Motor neuron (in vitro differentiated cells): ENCODE data around the gene OR52H1. TPM values are rescaled to one million over a fixed set of nuclear protein-coding genes. Genes with fewer than 3 reads are reported as not detected.

ENCODE experiments used
- ATAC-seq, 8 experiments: fragments of 200-7000 bp; cut with Tn5 transposase; replicated peaks in 6 of 8; 2 replicates each; pipeline ENCODE4 v1.8.0; 2021; ENCODE audit warnings: mild to moderate bottlenecking in 8 of 8, moderate library complexity in 8 of 8
- H3K27ac ChIP-seq, 2 donors: fragments of 250-450 bp; sonication (Bioruptor Pico); 2 replicates each; pipeline ENCODE4 v1.9.0; 2021; ENCODE audit warnings: antibody characterized with exemption in 2 of 2, mild to moderate bottlenecking in 2 of 2, moderate library complexity in 1 of 2
- H3K4me1 ChIP-seq, 2 donors: fragments of 250-450 bp; sonication (Bioruptor Pico); replicated peaks in 1 of 2; 2 replicates each; pipeline ENCODE4 v1.6.1; 2021; ENCODE audit warnings: antibody characterized with exemption in 2 of 2, mild to moderate bottlenecking in 2 of 2, moderate library complexity in 1 of 2
- H3K4me3 ChIP-seq, 5 donors: fragments of 250-450 bp; sonication (Bioruptor Pico); 2 replicates each; pipeline ENCODE4 v1.9.0; 2021; ENCODE audit warnings: antibody characterized with exemption in 5 of 5, mild to moderate bottlenecking in 5 of 5, moderate library complexity in 4 of 5
- WGBS, 10 experiments: fragments of 450-650 bp; shearing (Covaris generic); methylation state at CpG; one replicate each; pipeline ENCODE4 v1.0.0; 2022; 5-methylcytosine and 5-hydroxymethylcytosine counted together
- in situ Hi-C, 9 experiments: fragments of 400-800 bp; cut with MboI; loops; one replicate each; pipeline ENCODE4 v1.15.0; 2021; ENCODE audit warnings: low sequenced_read_pairs in 9 of 9, low pct_unique_long_range_greater_than_20kb in 2 of 9; ENCODE audit not compliant: unreplicated experiment in 9 of 9
- total RNA-seq, 8 experiments: library from RNA; unstranded; fragments of 300-600 nt; gene quantifications; 2 replicates each; pipeline versions ENCODE4 v1.2.3 to v1.2.4, GENCODE V29; 2022

OR52H1 gene
- total RNA-seq, 8 experiments from 2014 or later = 0.17 to 0.87 (median 0.47) TPM; not detected in 1

GRCh38 chr11:5524756-5525155, 23.6 kb downstream of the OR52H1 start:
- 0 to 80% (median 33%) methylated on average over 1 to 3 of the region's 3 CpGs; no CpG with 5 or more reads in 2 of the 10 experiments for WGBS, 10 experiments
- Histone ChIP-seq H3K4me1 (no peaks in the 10 kb centered on the region), H3K4me3 (no peak overlapping the region), H3K27ac (no peak overlapping the region)
- in situ Hi-C loops = loop anchor here in 1 of 9 experiments (10.0 kb wide), 1 partner anchor 60 kb away; the partner anchor contains the start of gene OR52B6
- ATAC-seq = no peak

GRCh38 chr11:5522308-5522707, 26.0 kb downstream of the OR52H1 start:
- H3K4me1 ChIP-seq = no peaks in the 10 kb centered on the region
- 85 to 100% methylated on average over 2 of the region's 2 CpGs; no CpG with 5 or more reads in 8 of the 10 experiments for WGBS, 10 experiments
- in situ Hi-C loops = loop anchor here in 1 of 9 experiments (10.0 kb wide), 1 partner anchor 62 kb away; the partner anchor contains the start of gene OR52B6

GRCh38 chr11:5521540-5521939, 26.8 kb downstream of the OR52H1 start:
- 74 to 100% (median 92%) methylated on average over 1 to 4 of the region's 4 CpGs; no CpG with 5 or more reads in 6 of the 10 experiments for WGBS, 10 experiments
- in situ Hi-C loops = loop anchor here in 1 of 9 experiments (10.0 kb wide), 1 partner anchor 63 kb away; the partner anchor contains the start of gene OR52B6
- no peak for ATAC-seq
- H3K4me1 ChIP-seq = no peaks in the 10 kb centered on the region
- H3K27ac ChIP-seq = no peak overlapping the region
- no peak overlapping the region for H3K4me3 ChIP-seq

More at GRCh38 chr11:5522308-5522707, 26.0 kb downstream of the OR52H1 start:
- no peak for ATAC-seq
- Histone ChIP-seq H3K27ac (no peak overlapping the region), H3K4me3 (no peak overlapping the region)

GRCh38 chr11:5516599-5516998, 31.7 kb downstream of the OR52H1 start, which contains the start of gene UBQLNL:
UBQLNL (minus strand) TSS chr11:5516699; CDS start chr11:5516441, 258 bp downstream.
- H3K4me1 ChIP-seq = no peaks in the 10 kb centered on the region
- WGBS, 10 experiments = 7 to 100% (median 49%) methylated on average over 1 to 2 of the region's 2 CpGs; no CpG with 5 or more reads in 2 of the 10 experiments
- no peak within 1 kb of the TSS for H3K4me3 ChIP-seq
- no peak for ATAC-seq
- in situ Hi-C loops = no loop called here
- no peak within 1 kb of the TSS for H3K27ac ChIP-seq

- Histone ChIP-seq H3K27ac (no peak overlapping the region), H3K4me1 (no peaks in the 10 kb centered on the region), H3K4me3 (no peak overlapping the region)
- ATAC-seq = no peak
- in situ Hi-C loops = no loop called here
These were observed 33.5 kb downstream of the OR52H1 start for GRCh38 chr11:5514841-5515240.

GRCh38 chr11:5509803-5510202, 38.5 kb downstream of the OR52H1 start, which contains the start of gene UBQLN3:
UBQLN3 (minus strand) TSS chr11:5509957; CDS start chr11:5509558, 399 bp downstream.
- in situ Hi-C loops = no loop called here
- 0 to 82% (median 64%) methylated on average over 1 to 3 of the region's 4 CpGs; no CpG with 5 or more reads in 5 of the 10 experiments for WGBS, 10 experiments

GRCh38 chr11:5508605-5509004, 39.7 kb downstream of the OR52H1 start:
- H3K27ac ChIP-seq = no peak overlapping the region
- ATAC-seq = no peak
- H3K4me3 ChIP-seq = no peak overlapping the region
- 60 to 100% (median 91%) methylated on average over 1 to 6 of the region's 8 CpGs; no CpG with 5 or more reads in 4 of the 10 experiments for WGBS, 10 experiments
- in situ Hi-C loops = no loop called here
- no peaks in the 10 kb centered on the region for H3K4me1 ChIP-seq

More at GRCh38 chr11:5509803-5510202, 38.5 kb downstream of the OR52H1 start, which contains the start of gene UBQLN3:
- no peaks in the 10 kb centered on the region for H3K4me1 ChIP-seq
- ATAC-seq = no peak
- H3K27ac ChIP-seq = no peak within 1 kb of the TSS
- H3K4me3 ChIP-seq = no peak within 1 kb of the TSS

GRCh38 chr11:5507933-5508305, 40.4 kb downstream of the OR52H1 start:
- Histone ChIP-seq H3K4me3 (no peak overlapping the region), H3K4me1 (no peaks in the 10 kb centered on the region)

GRCh38 chr11:5507177-5507932, 41.0 kb downstream of the OR52H1 start:
- Histone ChIP-seq H3K27ac (no peak overlapping the region), H3K4me1 (no peaks in the 10 kb centered on the region), H3K4me3 (no peak overlapping the region)
- no peak for ATAC-seq
- in situ Hi-C loops = no loop called here
- 20 to 88% (median 54%) methylated on average over 1 to 7 of the region's 9 CpGs; no CpG with 5 or more reads in 2 of the 10 experiments for WGBS, 10 experiments

More at GRCh38 chr11:5507933-5508305, 40.4 kb downstream of the OR52H1 start:
- in situ Hi-C loops = no loop called here
- ATAC-seq = no peak
- H3K27ac ChIP-seq = no peak overlapping the region
- 0 to 93% (median 40%) methylated on average over 1 to 5 of the region's 6 CpGs; no CpG with 5 or more reads in 3 of the 10 experiments for WGBS, 10 experiments

- WGBS, 10 experiments = 55 to 93% (median 80%) methylated on average over 1 to 9 of the region's 9 CpGs; no CpG with 5 or more reads in 1 of the 10 experiments
- no peak overlapping the region for H3K4me3 ChIP-seq
- no peak for ATAC-seq
- in situ Hi-C loops = no loop called here
- H3K4me1 ChIP-seq = no peaks in the 10 kb centered on the region
- H3K27ac ChIP-seq = no peak overlapping the region
These were observed 42.8 kb downstream of the OR52H1 start for GRCh38 chr11:5505363-5506048.

- Histone ChIP-seq H3K27ac (no peak overlapping the region), H3K4me1 (no peaks in the 10 kb centered on the region), H3K4me3 (no peak overlapping the region)
- in situ Hi-C loops = no loop called here
- ATAC-seq = no peak
- WGBS, 10 experiments = 17 to 100% (median 66%) methylated on average over 1 to 2 of the region's 2 CpGs; no CpG with 5 or more reads in 3 of the 10 experiments
These were observed 43.9 kb downstream of the OR52H1 start for GRCh38 chr11:5504403-5504921.

GRCh38 chr11:5500393-5500801, 47.9 kb downstream of the OR52H1 start:
- Histone ChIP-seq H3K4me3 (no peak overlapping the region), H3K4me1 (no peaks in the 10 kb centered on the region), H3K27ac (no peak overlapping the region)
- 49 to 93% (median 60%) methylated on average over 2 to 6 of the region's 6 CpGs; no CpG with 5 or more reads in 3 of the 10 experiments for WGBS, 10 experiments
- ATAC-seq = no peak
- in situ Hi-C loops = no loop called here

- in situ Hi-C loops = no loop called here
- no peak for ATAC-seq
- no peak overlapping the region for H3K4me3 ChIP-seq
- 17 to 89% (median 65%) methylated on average over 1 to 2 of the region's 2 CpGs; no CpG with 5 or more reads in 2 of the 10 experiments for WGBS, 10 experiments
- no peak overlapping the region for H3K27ac ChIP-seq
- no peaks in the 10 kb centered on the region for H3K4me1 ChIP-seq
These were observed 48.7 kb downstream of the OR52H1 start for GRCh38 chr11:5499671-5500070.
